Measurements from ENCODE around the gene ZNF335.

- TF ChIP-seq CTCF (IDR thresholded peaks at IDR 0.05) (no peak), POLR2A (IDR thresholded peaks at IDR 0.05) (no peak)
Observed at GRCh38 chr20:45976086-45976485, 4.1 kb upstream of the ZNF335 start.

Data from breast epithelium (tissue), 3 donors.